Neuronal stem cell (in vitro differentiated cells): ENCODE results near the gene ATG2A. TPM values are rescaled to one million over a fixed set of nuclear protein-coding genes. Genes with fewer than 3 reads are reported as not detected.

Experiments
- small RNA-seq: library from polyadenylated mRNA; stranded (forward); fragments of <200 nt; extraction: miRNeasy Mini kit (QIAGEN cat#:217004); gene quantifications from one replicate; pipeline ENCODE3, GENCODE V24; 2013; ENCODE audit not compliant: insufficient read depth

The ATG2A gene

Small RNA genes within 50 kb of the gene (small RNA-seq; reads per million reads assigned to genes)
- gene MIR6749 (not detected), gene MIR6750 (6.3 reads per million, percentile 33 among the genes with 10 or more reads in this experiment)
